HG03175 (cell line): ENCODE data around the gene FSD1.
A peak's percentile ranks its signal among the peaks of the same experiment; 100 is the strongest.
"Not testable (repeated sequence)": the region's sequence is repeated elsewhere in the genome, so short reads cannot be mapped to it uniquely, and the experiment has no call there.

Experiments used
- ATAC-seq: cut with Tn5 transposase; IDR thresholded peaks from one replicate; pipeline ENCODE4 v1.9.1; 2021; ENCODE audit warnings: mild to moderate bottlenecking, moderate library complexity; ENCODE audit not compliant: unreplicated experiment

The FSD1 gene

GRCh38 chr19:4342314-4342614 lies 37.9 kb downstream of the FSD1 start:
- ATAC-seq, result no peak

- peak; percentile 89 for ATAC-seq
These were observed 38.4 kb downstream of the FSD1 start for GRCh38 chr19:4342615-4343369.

GRCh38 chr19:4343370-4344307 lies 39.2 kb downstream of the FSD1 start, which contains the start of gene MPND:
MPND (plus strand) TSS chr19:4343562; CDS start chr19:4343594, 32 bp downstream.
- peak; percentile 48 for ATAC-seq

- no peak for ATAC-seq
These were observed 41.1 kb downstream of the FSD1 start for GRCh38 chr19:4345342-4346019.

GRCh38 chr19:4346020-4346383 lies 41.6 kb downstream of the FSD1 start:
- ATAC-seq, result no peak

- ATAC-seq, result no peak
These were observed 43.1 kb downstream of the FSD1 start for GRCh38 chr19:4347521-4347920.

GRCh38 chr19:4349225-4349624 lies 44.8 kb downstream of the FSD1 start:
- ATAC-seq, result not testable (repeated sequence)

- no peak for ATAC-seq
These were observed 45.7 kb downstream of the FSD1 start for GRCh38 chr19:4350111-4350510.

GRCh38 chr19:4350726-4351125 lies 46.3 kb downstream of the FSD1 start:
- ATAC-seq, result no peak

- ATAC-seq, result no peak
These were observed 48.3 kb downstream of the FSD1 start for GRCh38 chr19:4352701-4353121.

- ATAC-seq, result no peak
These were observed 49.9 kb downstream of the FSD1 start for GRCh38 chr19:4354282-4354681.

- ATAC-seq, result no peak
These were observed 50.5 kb downstream of the FSD1 start for GRCh38 chr19:4354897-4355296.

GRCh38 chr19:4357095-4357797 lies 52.8 kb downstream of the FSD1 start:
- no peak for ATAC-seq

- ATAC-seq, result no peak
These were observed 53.5 kb downstream of the FSD1 start for GRCh38 chr19:4357921-4358326.

GRCh38 chr19:4358709-4359626 lies 54.6 kb downstream of the FSD1 start:
- ATAC-seq, result no peak

- no peak for ATAC-seq
These were observed 55.2 kb downstream of the FSD1 start for GRCh38 chr19:4359627-4360000.

GRCh38 chr19:4360081-4360569 lies 55.7 kb downstream of the FSD1 start:
- no peak for ATAC-seq

- no peak for ATAC-seq
These were observed 56.3 kb downstream of the FSD1 start for GRCh38 chr19:4360641-4361151.
